Activated CD4-positive, alpha-beta memory T cell treated with anti-CD3 and anti-CD28 coated beads, Interleukin-2, amount 10 ng/mL, durations not matched to agents 7 days and 5 days (primary cell): ENCODE results near the gene TTLL5. TPM values are rescaled to one million over a fixed set of nuclear protein-coding genes. Genes with fewer than 3 reads are reported as not detected.
A peak's percentile ranks its signal among the peaks of the same experiment; 100 is the strongest.

Experiments
- CTCF ChIA-PET: fragments of 350-600 bp; sonication (Branson Sonifier 250); formaldehyde crosslinking; loops from one replicate; lab custom pipeline; 2021; ENCODE audit warnings: antibody characterized with exemption, inconsistent platforms; lab: Charles Lee
- POLR2A ChIA-PET: fragments of 350-600 bp; sonication (Branson Sonifier 250); formaldehyde crosslinking; loops from one replicate; lab custom pipeline; 2021; ENCODE audit warnings: antibody characterized with exemption; lab: Charles Lee
- DNase-seq: peaks from one replicate; pipeline ENCODE4 v3.0.0-alpha.2; 2020
- H3K27ac Mint-ChIP-seq: one replicate; pipeline ENCODE4 v1.8.0; 2021; ENCODE audit warnings: mild to moderate bottlenecking, mixed read lengths
- H3K27me3 Mint-ChIP-seq: one replicate; pipeline ENCODE4 v1.8.0; 2021; ENCODE audit warnings: mixed read lengths
- H3K36me3 Mint-ChIP-seq: one replicate; pipeline ENCODE4 v1.8.0; 2021; ENCODE audit warnings: low read depth, mixed read lengths
- H3K4me1 Mint-ChIP-seq: one replicate; pipeline ENCODE4 v1.8.0; 2021; ENCODE audit warnings: mixed read lengths
- H3K4me3 Mint-ChIP-seq: one replicate; pipeline ENCODE4 v1.8.0; 2021; ENCODE audit warnings: mild to moderate bottlenecking, mixed read lengths
- H3K9me3 Mint-ChIP-seq: one replicate; pipeline ENCODE4 v1.8.0; 2021; ENCODE audit warnings: mixed read lengths
- total RNA-seq, 2 experiments: library from RNA; stranded (reverse); gene quantifications; one replicate each; pipeline ENCODE4 v1.2.3, GENCODE V29; 2021

Gene TTLL5
- total RNA-seq, 2 experiments from 2014 or later, result 30.6 to 33.1 TPM

GRCh38 chr14:75636100-75636692 lies 24.9 kb upstream of the TTLL5 start:
- Mint-ChIP-seq H3K36me3 (no peaks in the 10 kb centered on the region), H3K4me1 (no peaks in the 10 kb centered on the region), H3K27me3 (no peaks in the 10 kb centered on the region), H3K27ac (no peak overlapping the region), H3K4me3 (no peak overlapping the region), H3K9me3 (no peaks in the 10 kb centered on the region)
- ChIA-PET CTCF (no interaction called here), POLR2A (interaction anchor here (0.8 kb wide), 1 partner anchor 256 kb away, joined by 3 read pairs; no protein-coding TSS in a partner anchor)
- DNase-seq, result no peak

- Mint-ChIP-seq H3K4me1 (no peaks in the 10 kb centered on the region), H3K27ac (no peak overlapping the region), H3K9me3 (no peaks in the 10 kb centered on the region), H3K27me3 (no peaks in the 10 kb centered on the region), H3K4me3 (no peak overlapping the region), H3K36me3 (no peaks in the 10 kb centered on the region)
- CTCF ChIA-PET, result interaction anchor here (1.5 kb wide), 1 partner anchor 13 kb away, joined by 5 read pairs; no protein-coding TSS in a partner anchor
- POLR2A ChIA-PET, result no interaction called here
- DNase-seq, result no peak
Measured at GRCh38 chr14:75640876-75641275, 20.2 kb upstream of the TTLL5 start.

- ChIA-PET POLR2A (no interaction called here), CTCF (interaction anchor here (1.5 to 2.7 kb wide), 2 partner anchors 10 to 66 kb away, joined by 3 to 8 read pairs; no protein-coding TSS in a partner anchor)
- Mint-ChIP-seq H3K27ac (no peak overlapping the region), H3K9me3 (no peaks in the 10 kb centered on the region), H3K4me1 (no peaks in the 10 kb centered on the region), H3K27me3 (no peaks in the 10 kb centered on the region), H3K36me3 (peaks cover 8% of the 10 kb centered on the region), H3K4me3 (no peak overlapping the region)
- no peak for DNase-seq
Measured at GRCh38 chr14:75643985-75644384, 17.1 kb upstream of the TTLL5 start.

GRCh38 chr14:75645056-75645455 lies 16.0 kb upstream of the TTLL5 start:
- Mint-ChIP-seq H3K4me1 (no peaks in the 10 kb centered on the region), H3K27ac (no peak overlapping the region), H3K27me3 (no peaks in the 10 kb centered on the region), H3K36me3 (peaks cover 18% of the 10 kb centered on the region), H3K4me3 (no peak overlapping the region), H3K9me3 (no peaks in the 10 kb centered on the region)
- ChIA-PET POLR2A (no interaction called here), CTCF (interaction anchor here (0.7 to 2.7 kb wide), 3 partner anchors 9 to 67 kb away, joined by 3 to 8 read pairs (median 3); no protein-coding TSS in a partner anchor)
- no peak for DNase-seq

GRCh38 chr14:75646762-75647161 lies 14.3 kb upstream of the TTLL5 start:
- Mint-ChIP-seq H3K27ac (no peak overlapping the region), H3K36me3 (peaks cover 32% of the 10 kb centered on the region), H3K4me3 (no peak overlapping the region), H3K27me3 (no peaks in the 10 kb centered on the region), H3K4me1 (no peaks in the 10 kb centered on the region), H3K9me3 (no peaks in the 10 kb centered on the region)
- CTCF ChIA-PET, result interaction anchor here (16.1 kb wide), 1 partner anchor 70 kb away, joined by 185 read pairs; the partner anchor contains the start of gene FLVCR2
- no peak for DNase-seq
- POLR2A ChIA-PET, result interaction anchor here (0.7 kb wide), 1 partner anchor 69 kb away, joined by 3 read pairs; no protein-coding TSS in a partner anchor

- no peak overlapping the region for H3K4me3 Mint-ChIP-seq
- H3K27ac Mint-ChIP-seq, result no peak overlapping the region
- CTCF ChIA-PET, result interaction anchor here (16.1 kb wide), 1 partner anchor 71 kb away, joined by 185 read pairs; the partner anchor contains the start of gene FLVCR2
- DNase-seq, result no peak
- H3K27me3 Mint-ChIP-seq, result no peaks in the 10 kb centered on the region
- H3K4me1 Mint-ChIP-seq, result no peaks in the 10 kb centered on the region
- POLR2A ChIA-PET, result no interaction called here
- H3K9me3 Mint-ChIP-seq, result no peaks in the 10 kb centered on the region
- peaks cover 35% of the 10 kb centered on the region for H3K36me3 Mint-ChIP-seq
Measured at GRCh38 chr14:75647640-75648039, 13.4 kb upstream of the TTLL5 start.

GRCh38 chr14:75648066-75648838 lies 12.8 kb upstream of the TTLL5 start:
- DNase-seq, result no peak
- Mint-ChIP-seq H3K27me3 (no peaks in the 10 kb centered on the region), H3K9me3 (no peaks in the 10 kb centered on the region), H3K4me3 (no peak overlapping the region), H3K36me3 (peaks cover 40% of the 10 kb centered on the region), H3K4me1 (no peaks in the 10 kb centered on the region), H3K27ac (peak overlapping the region; percentile 21)
- ChIA-PET POLR2A (no interaction called here), CTCF (interaction anchor here (16.1 kb wide), 1 partner anchor 71 kb away, joined by 185 read pairs; the partner anchor contains the start of gene FLVCR2)

GRCh38 chr14:75649337-75649736 lies 11.7 kb upstream of the TTLL5 start:
- peaks cover 2% of the 10 kb centered on the region for H3K4me1 Mint-ChIP-seq
- POLR2A ChIA-PET, result interaction anchor here (0.9 to 1.9 kb wide), 3 partner anchors 11 to 337 kb away, joined by 3 to 4 read pairs (median 3); partner anchors contain the start of genes ERG28, IFT43 and TTLL5
- H3K27me3 Mint-ChIP-seq, result no peaks in the 10 kb centered on the region
- no peak overlapping the region for H3K27ac Mint-ChIP-seq
- no peaks in the 10 kb centered on the region for H3K9me3 Mint-ChIP-seq
- no peak overlapping the region for H3K4me3 Mint-ChIP-seq
- H3K36me3 Mint-ChIP-seq, result peaks cover 47% of the 10 kb centered on the region
- DNase-seq, result no peak
- CTCF ChIA-PET, result interaction anchor here (2.3 to 16.1 kb wide), 2 partner anchors 11 to 72 kb away, joined by 7 to 185 read pairs; partner anchors contain the start of genes ERG28, FLVCR2 and TTLL5

- Mint-ChIP-seq H3K9me3 (no peaks in the 10 kb centered on the region), H3K4me1 (peaks cover 2% of the 10 kb centered on the region), H3K27ac (no peak overlapping the region), H3K27me3 (no peaks in the 10 kb centered on the region), H3K4me3 (no peak overlapping the region), H3K36me3 (peaks cover 49% of the 10 kb centered on the region)
- DNase-seq, result no peak
- ChIA-PET POLR2A (interaction anchor here (0.9 to 1.9 kb wide), 3 partner anchors 11 to 336 kb away, joined by 3 to 4 read pairs (median 3); partner anchors contain the start of genes ERG28, IFT43 and TTLL5), CTCF (interaction anchor here (2.3 to 16.1 kb wide), 2 partner anchors 11 to 73 kb away, joined by 7 to 185 read pairs; partner anchors contain the start of genes ERG28, FLVCR2 and TTLL5)
Measured at GRCh38 chr14:75649773-75650172, 11.3 kb upstream of the TTLL5 start.

GRCh38 chr14:75650253-75651058 lies 10.6 kb upstream of the TTLL5 start:
- Mint-ChIP-seq H3K27ac (no peak overlapping the region), H3K4me3 (no peak overlapping the region), H3K36me3 (peaks cover 53% of the 10 kb centered on the region), H3K27me3 (no peaks in the 10 kb centered on the region), H3K9me3 (no peaks in the 10 kb centered on the region), H3K4me1 (peaks cover 2% of the 10 kb centered on the region)
- ChIA-PET POLR2A (interaction anchor here (0.9 to 1.9 kb wide), 3 partner anchors 10 to 316 kb away, joined by 3 to 4 read pairs (median 4); partner anchors contain the start of genes ERG28 and TTLL5), CTCF (interaction anchor here (0.8 to 16.1 kb wide), 3 partner anchors 10 to 342 kb away, joined by 3 to 185 read pairs (median 7); partner anchors contain the start of genes ERG28, FLVCR2 and TTLL5)
- no peak for DNase-seq

- Mint-ChIP-seq H3K9me3 (no peaks in the 10 kb centered on the region), H3K4me1 (peaks cover 9% of the 10 kb centered on the region), H3K36me3 (peaks cover 57% of the 10 kb centered on the region), H3K4me3 (no peak overlapping the region), H3K27ac (no peak overlapping the region), H3K27me3 (no peaks in the 10 kb centered on the region)
- no peak for DNase-seq
- CTCF ChIA-PET, result interaction anchor here (0.8 to 16.1 kb wide), 19 partner anchors 8 to 348 kb away, joined by 3 to 185 read pairs (median 3); partner anchors contain the start of gene FLVCR2
- POLR2A ChIA-PET, result no interaction called here
Measured at GRCh38 chr14:75653563-75653962, 7.5 kb upstream of the TTLL5 start.
